Coronary artery (tissue), 2 donors: ENCODE data around the gene TMEM115.
A peak's percentile ranks its signal among the peaks of the same experiment; 100 is the strongest.

Experiments used
- DNase-seq: peaks from one replicate; pipeline ENCODE4 v3.0.0-alpha.2; 2017; ENCODE audit warnings: low spot score
- H3K27ac ChIP-seq, 2 donors: fragments of 200-600 bp; sonication (generic); one replicate each; pipeline ENCODE4 v1.5.1; 2016 to 2019
- H3K4me3 ChIP-seq: fragments of 200-600 bp; sonication (generic); 2 replicates; pipeline ENCODE4 v1.5.1; 2016; ENCODE audit warnings: mild to moderate bottlenecking, moderate library complexity
- CTCF ChIP-seq: fragments of 200-600 bp; sonication (generic); IDR thresholded peaks from one replicate; pipeline ENCODE4 v1.5.1; 2019; ENCODE audit warnings: antibody characterized with exemption

TMEM115 gene

GRCh38 chr3:50325497-50326181 lies 33.7 kb downstream of the TMEM115 start:
- Histone ChIP-seq H3K4me3 (no peak overlapping the region), H3K27ac (peak overlapping the region in 1 of 2 donors; percentile 3)
- TF ChIP-seq CTCF, result no peak
- no peak for DNase-seq

- H3K4me3 ChIP-seq, result no peak overlapping the region
- TF ChIP-seq CTCF, result no peak
- DNase-seq, result no peak
- H3K27ac ChIP-seq, result peak overlapping the region in 1 of 2 donors; percentile 3
Measured at GRCh38 chr3:50325113-50325480, 34.2 kb downstream of the TMEM115 start.

- DNase-seq, result no peak
- Histone ChIP-seq H3K4me3 (no peak overlapping the region), H3K27ac (peak overlapping the region in 1 of 2 donors; percentile 91)
- TF ChIP-seq CTCF, result peak; percentile 68
Measured at GRCh38 chr3:50324351-50325112, 34.8 kb downstream of the TMEM115 start.

GRCh38 chr3:50323614-50324199 lies 35.6 kb downstream of the TMEM115 start:
- H3K4me3 ChIP-seq, result no peak overlapping the region
- DNase-seq, result no peak
- TF ChIP-seq CTCF, result no peak
- H3K27ac ChIP-seq, result peak overlapping the region; percentile 52 to 91

- H3K27ac ChIP-seq, result peak overlapping the region; percentile 52 to 91
- TF ChIP-seq CTCF, result no peak
- peak overlapping the region; percentile 85 for H3K4me3 ChIP-seq
- DNase-seq, result no peak
Measured at GRCh38 chr3:50323092-50323600, 36.2 kb downstream of the TMEM115 start.

- no peak for DNase-seq
- TF ChIP-seq CTCF, result no peak
- H3K4me3 ChIP-seq, result peak within 1 kb of the TSS; percentile 85
- peak within 1 kb of the TSS; percentile 69 to 91 for H3K27ac ChIP-seq
Measured at GRCh38 chr3:50322386-50323091, 36.8 kb downstream of the TMEM115 start, which contains the start of gene HYAL2. Gene HYAL2 (minus strand): TSS chr3:50322745. CDS start chr3:50320489, 2,256 bp downstream.
